GM12878 (cell line): ENCODE results near the gene ZNF331.

Experiments
- BCL11A ChIP-seq: IDR thresholded peaks from 2 replicates; pipeline ENCODE4 v1.6.1; 2011; ENCODE audit warnings: low read depth, low read length
- EGR1 ChIP-seq, 2 experiments: IDR thresholded peaks; 1 replicate in 1 of 2; 2 replicates in 1 of 2; pipeline ENCODE4 v1.6.1; 2011 to 2012; ENCODE audit warnings: low read depth in 2 of 2, low read length in 2 of 2, borderline replicate concordance in 1 of 2, mild to moderate bottlenecking in 1 of 2, moderate library complexity in 1 of 2
- EZH2 ChIP-seq: IDR thresholded peaks from 2 replicates; pipeline ENCODE4 v1.6.1; 2012; ENCODE audit warnings: low read depth, mild to moderate bottlenecking, control low read depth, inconsistent platforms, low read length, borderline replicate concordance; ENCODE audit not compliant: control insufficient read depth
- POLR2AphosphoS5 ChIP-seq: IDR thresholded peaks from 2 replicates; pipeline ENCODE4 v1.6.1; 2011; ENCODE audit warnings: mild to moderate bottlenecking, low read length, inconsistent platforms
- SIN3A ChIP-seq: IDR thresholded peaks from 2 replicates; pipeline ENCODE4 v1.6.1; 2012; ENCODE audit warnings: low read depth, low read length, improper control_type of control experiment
- SMAD5 ChIP-seq: IDR thresholded peaks from 2 replicates; pipeline ENCODE4 v1.6.1; 2016; ENCODE audit warnings: antibody characterized with exemption, low read depth
- SUZ12 ChIP-seq: fragments of 200-600 bp; sonication (generic); IDR thresholded peaks from one replicate; pipeline ENCODE4 v1.6.1; 2018; ENCODE audit warnings: antibody characterized with exemption, mild to moderate bottlenecking; ENCODE audit not compliant: unreplicated experiment
- ZNF24 ChIP-seq: fragments of 450-650 bp; IDR thresholded peaks from 2 replicates; pipeline ENCODE4 v1.6.1; 2017; ENCODE audit warnings: antibody characterized with exemption, mild to moderate bottlenecking
- TF ChIP-seq, protein P1 (sequence below): IDR thresholded peaks from 2 replicates; pipeline ENCODE4 v1.6.1; 2012; ENCODE audit warnings: low read depth, low read length, improper control_type of control experiment
- TF ChIP-seq, protein P2 (sequence below), 3 experiments: IDR thresholded peaks in 2 of 3; conservative IDR thresholded peaks in 1 of 3; 2 replicates each; pipeline ENCODE4 v1.5.1; 2011; ENCODE audit warnings: low read depth in 3 of 3, low read length in 3 of 3, mild to moderate bottlenecking in 3 of 3, control low read depth in 2 of 3, moderate library complexity in 2 of 3, inconsistent platforms in 1 of 3, mixed read lengths in 1 of 3; ENCODE audit not compliant: control insufficient read depth in 2 of 3, insufficient read depth in 1 of 3; ENCODE audit errors: extremely low read depth in 1 of 3

DNA sequence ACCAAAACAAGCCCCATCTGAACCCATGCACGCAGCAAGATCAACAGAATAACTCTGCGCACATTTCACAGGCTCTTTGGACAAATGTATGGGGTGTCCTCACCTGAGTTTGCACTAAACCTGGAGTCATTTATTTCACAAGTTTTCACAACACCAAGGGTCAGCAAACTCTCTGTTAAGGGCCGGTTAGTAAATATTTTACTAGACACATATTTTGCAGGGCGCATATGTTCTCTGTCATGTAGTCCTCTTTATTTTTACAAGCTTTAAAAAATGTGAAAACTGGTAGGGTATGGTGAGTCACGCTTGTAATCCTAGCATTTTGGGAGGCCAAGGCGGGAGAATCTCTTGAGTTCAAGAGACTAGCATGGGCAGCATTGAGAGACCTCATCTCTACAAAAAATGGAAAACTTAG is 48.3 kb downstream of the ZNF331 start:
- TF ChIP-seq, protein P1, sequence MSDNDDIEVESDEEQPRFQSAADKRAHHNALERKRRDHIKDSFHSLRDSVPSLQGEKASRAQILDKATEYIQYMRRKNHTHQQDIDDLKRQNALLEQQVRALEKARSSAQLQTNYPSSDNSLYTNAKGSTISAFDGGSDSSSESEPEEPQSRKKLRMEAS = no peak
- TF ChIP-seq ZNF24 (no peak), POLR2AphosphoS5 (no peak), SUZ12 (no peak), EZH2 (no peak), SIN3A (no peak), BCL11A (no peak), SMAD5 (no peak), EGR1 (IDR thresholded peaks at IDR 0.05; ENCODE audit: borderline replicate concordance in 1 of 2, low read depth in 2 of 2, low read length in 2 of 2) (no peak)
- TF ChIP-seq, protein P2, sequence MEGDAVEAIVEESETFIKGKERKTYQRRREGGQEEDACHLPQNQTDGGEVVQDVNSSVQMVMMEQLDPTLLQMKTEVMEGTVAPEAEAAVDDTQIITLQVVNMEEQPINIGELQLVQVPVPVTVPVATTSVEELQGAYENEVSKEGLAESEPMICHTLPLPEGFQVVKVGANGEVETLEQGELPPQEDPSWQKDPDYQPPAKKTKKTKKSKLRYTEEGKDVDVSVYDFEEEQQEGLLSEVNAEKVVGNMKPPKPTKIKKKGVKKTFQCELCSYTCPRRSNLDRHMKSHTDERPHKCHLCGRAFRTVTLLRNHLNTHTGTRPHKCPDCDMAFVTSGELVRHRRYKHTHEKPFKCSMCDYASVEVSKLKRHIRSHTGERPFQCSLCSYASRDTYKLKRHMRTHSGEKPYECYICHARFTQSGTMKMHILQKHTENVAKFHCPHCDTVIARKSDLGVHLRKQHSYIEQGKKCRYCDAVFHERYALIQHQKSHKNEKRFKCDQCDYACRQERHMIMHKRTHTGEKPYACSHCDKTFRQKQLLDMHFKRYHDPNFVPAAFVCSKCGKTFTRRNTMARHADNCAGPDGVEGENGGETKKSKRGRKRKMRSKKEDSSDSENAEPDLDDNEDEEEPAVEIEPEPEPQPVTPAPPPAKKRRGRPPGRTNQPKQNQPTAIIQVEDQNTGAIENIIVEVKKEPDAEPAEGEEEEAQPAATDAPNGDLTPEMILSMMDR (IDR thresholded peaks at IDR 0.05 in 2 of 3, conservative IDR thresholded peaks at IDR 0.05 in 1 of 3; ENCODE audit: control insufficient read depth in 2 of 3, extremely low read depth in 1 of 3, insufficient read depth in 1 of 3, low read depth in 3 of 3, low read length in 3 of 3) = no peak
